ENCODE results near the gene OR2Z1.
A peak's percentile ranks its signal among the peaks of the same experiment; 100 is the strongest.

GRCh38 chr19:8697671-8698432, 23.6 kb upstream of the OR2Z1 start:
- TF ChIP-seq CTCF (IDR thresholded peaks at IDR 0.05; ENCODE audit: borderline replicate concordance, extremely low read depth, low read length, poor library complexity, severe bottlenecking) (peak; percentile 72), EZH2 (IDR thresholded peaks at IDR 0.05; ENCODE audit: borderline replicate concordance, low read depth, low read length, severe bottlenecking) (no peak)
